ENCODE measurements around the gene ZMYM2.

- no peak for TF ChIP-seq CTCF (IDR thresholded peaks at IDR 0.05)
- TF ChIP-seq POLR2AphosphoS5 (IDR thresholded peaks at IDR 0.05), result no peak
- no peak for TF ChIP-seq POLR2A (IDR thresholded peaks at IDR 0.05)
These were observed 96.1 kb downstream of the ZMYM2 start for GRCh38 chr13:20054586-20054985.
